Fibroblast of pulmonary artery (primary cell): ENCODE measurements around the gene OLIG2.

Experiments used
- DNase-seq: peaks from one replicate; pipeline ENCODE4 v3.0.0-alpha.2; 2010; ENCODE audit warnings: low read depth
- H3K4me3 ChIP-seq: replicated peaks from 2 replicates; pipeline ENCODE4 v1.5.1; 2011; ENCODE audit warnings: low read depth, mild to moderate bottlenecking, control low read depth, low read length, moderate library complexity
- TF ChIP-seq, protein P1 (sequence below): IDR thresholded peaks from 2 replicates; pipeline ENCODE4 v1.5.1; 2011; ENCODE audit warnings: mild to moderate bottlenecking, control low read depth, low read length, inconsistent platforms; ENCODE audit errors: missing control alignments

The OLIG2 gene

GRCh38 chr21:33025489-33026442 is at the start of gene OLIG2:
OLIG2 (plus strand) TSS chr21:33025935; CDS start chr21:33026863, 928 bp downstream.
- no peak within 1 kb of the TSS for H3K4me3 ChIP-seq
- DNase-seq, result no peak
- TF ChIP-seq, protein P1, sequence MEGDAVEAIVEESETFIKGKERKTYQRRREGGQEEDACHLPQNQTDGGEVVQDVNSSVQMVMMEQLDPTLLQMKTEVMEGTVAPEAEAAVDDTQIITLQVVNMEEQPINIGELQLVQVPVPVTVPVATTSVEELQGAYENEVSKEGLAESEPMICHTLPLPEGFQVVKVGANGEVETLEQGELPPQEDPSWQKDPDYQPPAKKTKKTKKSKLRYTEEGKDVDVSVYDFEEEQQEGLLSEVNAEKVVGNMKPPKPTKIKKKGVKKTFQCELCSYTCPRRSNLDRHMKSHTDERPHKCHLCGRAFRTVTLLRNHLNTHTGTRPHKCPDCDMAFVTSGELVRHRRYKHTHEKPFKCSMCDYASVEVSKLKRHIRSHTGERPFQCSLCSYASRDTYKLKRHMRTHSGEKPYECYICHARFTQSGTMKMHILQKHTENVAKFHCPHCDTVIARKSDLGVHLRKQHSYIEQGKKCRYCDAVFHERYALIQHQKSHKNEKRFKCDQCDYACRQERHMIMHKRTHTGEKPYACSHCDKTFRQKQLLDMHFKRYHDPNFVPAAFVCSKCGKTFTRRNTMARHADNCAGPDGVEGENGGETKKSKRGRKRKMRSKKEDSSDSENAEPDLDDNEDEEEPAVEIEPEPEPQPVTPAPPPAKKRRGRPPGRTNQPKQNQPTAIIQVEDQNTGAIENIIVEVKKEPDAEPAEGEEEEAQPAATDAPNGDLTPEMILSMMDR, result no peak

DNA sequence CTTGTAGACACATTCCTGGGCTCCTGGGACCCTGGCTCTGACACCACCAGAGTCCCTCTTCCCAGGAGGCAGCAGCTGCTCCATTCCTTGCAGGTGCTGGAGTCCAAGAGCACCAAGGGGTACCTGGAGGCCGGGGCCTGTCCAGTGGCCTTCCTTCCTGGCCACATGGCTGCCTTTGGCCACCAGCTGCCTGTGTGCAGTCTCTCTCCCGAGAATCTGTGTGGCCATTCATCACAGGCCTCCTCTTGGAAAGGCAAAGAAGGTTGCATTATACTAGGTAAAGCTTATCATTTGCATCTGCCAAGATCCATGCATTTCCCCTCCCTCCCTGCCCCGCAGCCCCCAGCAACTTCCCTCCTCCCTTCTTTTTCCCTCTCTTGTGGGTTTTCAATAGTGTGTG is 48.9 kb upstream of the OLIG2 start:
- TF ChIP-seq, protein P1, result no peak

GRCh38 chr21:32977216-32977615 is 48.5 kb upstream of the OLIG2 start:
- DNase-seq, result no peak
- TF ChIP-seq, protein P1, result no peak
- H3K4me3 ChIP-seq, result no peak overlapping the region

More for the DNA sequence above, 48.9 kb upstream of the OLIG2 start:
- no peak overlapping the region for H3K4me3 ChIP-seq
- no peak for DNase-seq

DNA sequence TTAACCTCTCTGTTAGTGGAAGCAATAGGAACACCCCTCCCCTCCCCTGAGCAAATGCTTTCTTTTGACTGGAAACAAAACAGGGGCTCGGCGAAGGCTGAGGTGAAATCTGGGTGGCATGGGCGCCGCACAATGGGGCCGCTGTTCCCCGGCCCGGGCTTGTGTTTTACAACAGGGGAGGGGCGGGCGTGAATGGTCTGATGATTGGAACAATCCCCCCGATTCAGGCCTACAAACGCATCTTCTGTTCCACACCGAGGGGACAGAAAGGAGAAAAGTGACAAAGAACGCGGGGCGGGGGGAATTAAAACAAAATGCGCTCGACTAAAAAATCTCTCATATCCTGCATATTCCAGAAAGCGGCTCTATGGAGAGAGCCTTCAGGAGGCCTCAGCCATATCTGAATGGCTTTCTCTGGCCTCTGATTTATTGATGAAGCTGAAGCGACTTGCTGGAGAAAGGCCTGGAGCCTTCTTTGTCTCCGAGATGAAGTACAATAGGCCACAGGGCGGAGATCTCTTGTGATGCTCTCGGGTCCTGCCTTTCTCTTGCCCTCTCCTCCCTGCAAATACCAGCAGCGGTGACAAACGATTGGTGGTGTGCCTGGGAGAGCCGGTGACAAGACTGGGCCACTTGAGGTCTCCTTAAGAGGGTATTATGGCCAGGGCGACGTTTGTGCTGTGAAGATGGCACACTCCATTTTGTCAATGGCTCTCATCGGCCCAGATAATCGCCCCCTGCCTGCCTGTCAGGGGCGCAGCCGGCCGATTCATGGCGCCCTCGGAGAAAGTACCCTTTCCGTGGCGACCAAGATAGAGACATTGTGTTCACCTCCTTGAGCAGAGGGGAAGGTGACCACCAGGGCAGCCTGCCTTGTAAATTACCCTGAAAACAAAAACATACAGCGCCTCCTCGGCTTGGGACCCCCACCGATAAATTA is 47.1 kb upstream of the OLIG2 start:
- H3K4me3 ChIP-seq, result no peak overlapping the region
- TF ChIP-seq, protein P1, result no peak
- DNase-seq, result no peak

GRCh38 chr21:32979598-32980268 is 46.0 kb upstream of the OLIG2 start:
- TF ChIP-seq, protein P1, result no peak
- no peak overlapping the region for H3K4me3 ChIP-seq
- no peak for DNase-seq

- no peak overlapping the region for H3K4me3 ChIP-seq
- DNase-seq, result no peak
- TF ChIP-seq, protein P1, result no peak
Measured at GRCh38 chr21:32981096-32981495, 44.6 kb upstream of the OLIG2 start.
